Pulmonary artery endothelial cell (primary cell): ENCODE results near the gene ZNF597. TPM values are rescaled to one million over a fixed set of nuclear protein-coding genes. Genes with fewer than 3 reads are reported as not detected.

Source experiments
- DNase-seq: peaks from one replicate; pipeline ENCODE4 v3.0.0-alpha.2; 2011; ENCODE audit warnings: low read depth, low spot score
- total RNA-seq: library from RNA; depleted of rRNA; stranded (reverse); fragments of >200 nt; gene quantifications from 2 replicates; pipeline ENCODE4 v1.2.3, GENCODE V29; 2014

The ZNF597 gene, protein sequence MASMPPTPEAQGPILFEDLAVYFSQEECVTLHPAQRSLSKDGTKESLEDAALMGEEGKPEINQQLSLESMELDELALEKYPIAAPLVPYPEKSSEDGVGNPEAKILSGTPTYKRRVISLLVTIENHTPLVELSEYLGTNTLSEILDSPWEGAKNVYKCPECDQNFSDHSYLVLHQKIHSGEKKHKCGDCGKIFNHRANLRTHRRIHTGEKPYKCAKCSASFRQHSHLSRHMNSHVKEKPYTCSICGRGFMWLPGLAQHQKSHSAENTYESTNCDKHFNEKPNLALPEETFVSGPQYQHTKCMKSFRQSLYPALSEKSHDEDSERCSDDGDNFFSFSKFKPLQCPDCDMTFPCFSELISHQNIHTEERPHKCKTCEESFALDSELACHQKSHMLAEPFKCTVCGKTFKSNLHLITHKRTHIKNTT
- total RNA-seq = 2.2 and 2.9 TPM in 2 replicates

DNA sequence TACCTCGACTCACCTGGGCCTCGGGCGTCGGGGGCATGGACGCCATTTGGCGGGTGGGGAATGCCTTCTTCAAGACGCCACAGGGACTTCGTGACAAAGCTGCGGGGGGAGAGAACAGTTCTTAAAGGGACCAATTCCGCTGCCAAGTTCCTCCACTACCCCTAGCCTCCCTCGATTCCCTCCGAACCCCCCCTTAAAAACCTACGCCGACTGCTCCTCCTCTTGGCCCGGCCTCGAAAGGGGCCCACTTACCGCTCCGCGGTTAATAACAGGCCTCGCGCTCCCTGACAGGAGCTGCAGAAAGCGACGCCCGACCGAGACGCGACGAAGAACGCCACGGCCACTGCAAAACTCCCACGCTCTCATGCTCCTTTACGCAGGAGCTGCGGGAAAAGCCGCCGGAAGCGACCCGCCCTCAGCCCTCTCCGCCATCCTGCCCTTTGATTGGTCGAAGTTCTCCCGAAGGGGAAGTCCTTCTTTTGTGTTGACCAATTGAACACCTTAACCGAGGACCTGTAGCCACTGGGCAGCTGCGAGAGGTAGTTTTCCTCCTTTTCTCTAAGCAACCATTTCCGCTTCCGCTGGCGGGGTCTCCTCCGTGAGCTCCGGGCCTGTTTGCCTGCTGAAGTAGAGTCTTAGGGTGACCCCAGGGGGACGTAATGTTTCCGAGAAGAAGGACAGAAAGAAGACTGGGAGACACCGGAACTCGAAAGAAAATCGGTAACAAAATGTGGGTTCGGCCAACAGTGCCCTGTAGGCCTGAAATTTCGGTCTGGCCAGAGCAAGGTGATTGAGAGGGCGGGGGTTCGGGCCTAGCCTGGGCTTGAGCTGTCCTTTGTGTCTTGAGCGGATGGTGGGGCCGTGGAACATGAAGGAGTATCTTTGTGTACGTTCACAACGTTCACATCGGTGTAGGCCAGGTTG lies at the start of gene ZNF597, which contains the start of gene NAA60:
Gene ZNF597 (minus strand): TSS at position 397 of the 924 bp plus-strand sequence. CDS start 351 bp downstream, at position 46.
Gene NAA60 (plus strand): TSS at position 573 of the 924 bp plus-strand sequence. CDS start 32,548 bp downstream, outside the sequence.
- peak; percentile 84 for DNase-seq

DNA sequence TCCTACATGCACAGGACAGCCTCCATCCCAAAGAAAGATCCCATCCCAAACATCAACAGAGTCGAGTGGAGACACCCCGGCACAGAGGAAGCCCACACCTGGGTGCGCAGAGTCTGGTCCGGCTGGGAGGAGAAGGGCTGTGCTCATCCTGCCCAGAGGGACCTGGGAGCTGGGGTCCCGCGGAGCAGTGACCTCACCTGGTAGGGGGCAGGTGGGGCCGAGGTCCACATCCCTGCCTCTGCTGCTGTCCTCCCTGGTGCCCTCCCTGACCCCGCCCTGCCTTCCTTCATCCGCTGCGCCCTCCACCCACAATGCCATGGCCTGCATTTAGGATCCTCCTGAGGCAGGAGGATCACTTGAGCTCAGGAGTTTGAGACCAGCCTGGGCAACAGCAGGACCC lies 49.1 kb upstream of the ZNF597 start:
- DNase-seq = no peak

DNA sequence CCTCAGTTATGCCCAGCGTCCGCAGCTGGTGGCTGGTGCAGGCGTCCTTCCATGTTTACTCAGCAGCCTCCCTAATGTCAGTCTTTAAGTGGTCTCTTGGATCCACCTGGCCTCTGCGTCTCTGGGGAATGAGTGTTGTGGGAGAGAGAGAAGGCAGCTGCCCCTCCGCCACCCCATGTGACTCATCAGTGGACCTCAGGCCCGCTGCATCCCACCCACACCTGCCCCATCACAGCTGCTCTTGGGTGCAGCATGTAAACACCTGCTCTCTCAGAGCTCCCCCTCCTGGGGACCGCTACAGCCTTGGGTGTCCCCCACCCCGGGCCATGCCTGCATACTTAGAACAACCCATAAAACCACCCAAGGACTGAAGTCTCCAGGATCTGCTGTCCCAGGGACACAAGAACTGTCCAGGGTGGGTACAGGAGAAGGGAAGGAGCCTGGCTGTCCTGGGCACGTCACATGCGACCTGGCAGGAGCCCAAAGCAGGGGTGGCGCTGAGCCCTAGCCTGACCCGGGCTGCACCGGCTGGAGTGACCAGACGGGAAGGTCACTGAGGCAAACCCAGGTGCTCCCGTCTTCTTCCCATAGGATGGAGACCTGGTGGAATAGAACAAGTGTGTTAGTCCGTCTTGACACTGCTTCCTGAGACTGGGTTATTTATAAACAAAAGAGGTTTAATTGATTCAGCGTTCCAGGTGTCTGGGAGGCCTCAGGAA lies 47.8 kb upstream of the ZNF597 start:
- no peak for DNase-seq

DNA sequence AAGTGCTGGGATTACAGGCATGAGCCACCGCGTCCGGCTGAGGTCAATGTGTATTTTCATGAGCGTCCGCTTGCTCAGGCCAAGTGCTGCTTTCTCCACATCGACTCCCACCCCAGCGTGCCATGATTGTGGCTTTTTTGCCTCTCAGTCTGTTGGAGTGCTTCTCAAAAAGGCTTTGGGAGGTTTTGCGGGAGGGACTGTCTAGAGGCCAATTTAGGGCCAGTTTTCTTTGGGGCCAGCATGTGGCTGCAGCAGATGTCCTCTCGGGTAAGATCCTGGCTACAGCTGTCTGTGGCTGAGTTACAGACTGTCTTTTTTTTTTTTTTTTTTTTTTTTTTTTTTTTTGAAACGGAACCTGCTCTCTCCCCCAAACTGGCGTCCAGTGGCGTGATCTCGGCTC lies 45.5 kb upstream of the ZNF597 start:
- no peak for DNase-seq

DNA sequence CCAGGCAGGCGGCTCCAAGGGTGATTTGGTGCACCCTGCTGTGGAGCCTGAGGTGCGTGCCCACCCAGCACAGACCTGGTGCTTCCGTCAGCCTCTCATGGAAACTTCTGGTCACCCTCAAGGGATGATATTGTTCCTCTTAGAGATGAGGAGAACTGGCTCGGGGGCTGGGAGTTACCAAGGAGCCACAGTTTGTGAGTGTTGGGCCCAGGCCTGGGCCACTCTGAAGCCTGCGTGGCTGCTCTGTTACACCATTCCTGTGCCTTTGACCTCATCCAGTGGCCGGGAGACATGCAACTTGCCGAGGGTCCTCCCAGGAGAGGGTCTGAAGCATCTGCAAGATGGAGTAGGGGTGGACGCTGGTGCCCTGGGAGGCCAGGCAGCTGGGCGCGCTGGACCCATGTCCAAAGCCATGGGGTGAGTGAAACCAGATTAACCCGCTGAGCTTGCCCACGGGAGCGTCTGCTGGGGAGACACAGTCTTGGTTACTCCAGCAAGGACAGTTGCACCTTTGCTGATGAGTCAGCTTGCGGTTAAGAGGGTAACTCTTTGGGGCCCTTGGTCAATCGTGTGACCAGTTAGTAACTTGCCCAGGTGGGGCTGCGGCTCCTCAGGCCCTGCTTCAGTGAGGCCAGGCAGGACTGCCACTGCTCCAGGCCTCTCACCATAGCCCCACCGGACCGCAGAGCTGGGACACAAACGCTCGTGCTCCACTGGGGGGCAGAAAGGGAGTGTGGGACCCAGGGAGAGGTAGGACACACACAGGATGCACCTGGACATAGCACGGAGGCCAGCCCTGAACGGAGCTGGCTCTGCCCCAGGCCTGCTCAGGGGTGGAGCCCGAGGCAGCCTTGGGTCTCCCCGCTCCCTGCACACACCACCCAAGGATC lies 44.5 kb upstream of the ZNF597 start:
- DNase-seq = no peak

DNA sequence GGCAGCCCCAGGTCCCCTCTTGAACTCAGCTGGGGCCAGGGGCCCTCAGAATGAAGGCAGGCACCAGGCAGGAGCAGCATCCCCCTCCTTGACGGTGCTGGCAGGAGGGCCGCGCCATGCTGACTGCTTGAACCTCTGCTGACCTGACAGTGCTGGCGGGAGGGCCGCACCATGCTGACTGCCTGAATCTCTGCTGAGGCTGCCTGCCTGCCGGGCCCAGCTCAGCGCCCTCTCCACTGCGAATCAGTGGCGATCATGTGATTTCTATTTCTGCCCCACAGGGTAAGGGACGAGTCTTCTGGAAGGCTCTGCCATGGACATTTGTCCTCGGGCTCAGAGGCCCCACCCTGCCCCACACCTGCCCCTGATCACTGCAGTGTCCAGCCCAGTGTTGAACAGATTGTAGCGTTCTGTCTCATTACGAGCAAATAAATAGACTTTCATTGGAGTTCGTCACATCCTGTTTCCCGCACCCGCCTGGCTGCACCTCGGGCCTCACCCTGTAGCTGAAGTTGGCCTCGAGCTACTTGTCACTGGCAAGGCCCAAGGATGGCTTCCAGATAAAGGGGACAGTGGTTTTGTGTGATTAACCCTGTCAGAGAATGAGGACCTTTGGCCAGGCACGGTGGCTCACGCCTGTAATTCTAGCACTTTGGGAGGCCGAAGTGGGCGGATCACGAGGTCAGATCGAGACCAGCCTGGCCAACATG lies 43.4 kb upstream of the ZNF597 start:
- no peak for DNase-seq

DNA sequence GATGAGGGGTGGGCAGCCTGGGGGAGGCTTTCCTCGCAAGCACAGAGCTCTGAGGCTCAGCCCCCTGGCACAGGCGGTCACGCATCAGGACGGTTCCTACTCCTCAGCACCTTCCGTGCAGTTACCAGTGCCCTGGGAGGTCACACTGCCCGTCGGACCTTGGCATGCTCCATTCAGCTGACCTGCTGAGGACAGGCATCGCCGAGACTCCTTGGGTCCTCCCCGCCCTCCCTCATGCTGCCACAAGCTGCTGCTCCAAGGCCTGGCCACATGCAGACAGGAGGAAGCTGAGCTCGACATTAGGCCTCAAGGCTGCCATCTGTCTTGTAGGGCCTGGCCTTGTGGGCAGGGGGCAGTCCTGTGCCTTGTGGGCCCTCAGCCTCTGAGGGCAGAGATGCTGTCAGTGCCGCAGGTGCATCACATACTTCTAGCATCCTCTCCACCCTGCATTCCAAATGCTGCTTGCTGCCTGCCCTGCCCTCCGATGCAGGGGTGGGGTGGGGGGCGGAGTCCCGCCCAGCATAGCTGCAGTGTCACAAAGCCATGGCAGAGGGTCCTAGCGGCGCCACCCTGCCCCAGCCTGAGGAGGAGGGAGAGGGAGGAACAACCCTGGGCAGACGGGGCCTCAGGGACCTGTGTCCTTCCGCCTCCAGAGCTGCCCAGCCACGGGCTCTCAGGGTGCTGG lies 42.7 kb upstream of the ZNF597 start:
- no peak for DNase-seq

DNA sequence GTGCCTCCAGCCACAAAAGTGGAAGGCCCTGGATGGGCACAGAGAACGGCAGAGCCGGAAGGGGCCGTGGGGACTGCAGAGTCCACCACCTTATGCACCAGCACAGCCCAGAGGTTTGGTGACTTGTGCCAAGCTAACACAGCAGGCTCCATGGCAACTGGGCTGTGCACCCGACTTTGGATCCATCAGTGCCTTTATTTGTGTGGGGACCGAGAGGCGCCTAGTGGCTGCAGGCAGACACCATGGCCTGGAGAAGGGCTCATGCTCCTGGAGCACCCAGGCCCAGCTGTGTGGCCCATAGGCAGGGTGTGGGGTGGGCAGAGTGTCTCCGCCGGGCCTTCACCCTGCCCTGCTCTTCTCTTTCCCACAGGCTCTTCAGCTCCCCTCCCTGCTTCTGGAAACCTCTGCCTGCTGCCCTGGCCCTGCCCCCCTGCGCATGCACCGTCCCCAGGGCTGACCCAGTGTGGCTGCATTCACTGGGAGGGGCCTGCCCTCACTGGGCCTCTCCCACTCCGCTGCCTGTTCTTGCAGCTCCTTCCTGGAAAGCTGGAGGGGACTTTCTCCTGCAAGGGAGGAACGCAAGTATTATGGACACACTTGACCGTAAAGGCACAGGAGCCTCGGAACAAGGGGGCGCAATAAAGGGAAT lies 41.9 kb upstream of the ZNF597 start:
- no peak for DNase-seq

DNA sequence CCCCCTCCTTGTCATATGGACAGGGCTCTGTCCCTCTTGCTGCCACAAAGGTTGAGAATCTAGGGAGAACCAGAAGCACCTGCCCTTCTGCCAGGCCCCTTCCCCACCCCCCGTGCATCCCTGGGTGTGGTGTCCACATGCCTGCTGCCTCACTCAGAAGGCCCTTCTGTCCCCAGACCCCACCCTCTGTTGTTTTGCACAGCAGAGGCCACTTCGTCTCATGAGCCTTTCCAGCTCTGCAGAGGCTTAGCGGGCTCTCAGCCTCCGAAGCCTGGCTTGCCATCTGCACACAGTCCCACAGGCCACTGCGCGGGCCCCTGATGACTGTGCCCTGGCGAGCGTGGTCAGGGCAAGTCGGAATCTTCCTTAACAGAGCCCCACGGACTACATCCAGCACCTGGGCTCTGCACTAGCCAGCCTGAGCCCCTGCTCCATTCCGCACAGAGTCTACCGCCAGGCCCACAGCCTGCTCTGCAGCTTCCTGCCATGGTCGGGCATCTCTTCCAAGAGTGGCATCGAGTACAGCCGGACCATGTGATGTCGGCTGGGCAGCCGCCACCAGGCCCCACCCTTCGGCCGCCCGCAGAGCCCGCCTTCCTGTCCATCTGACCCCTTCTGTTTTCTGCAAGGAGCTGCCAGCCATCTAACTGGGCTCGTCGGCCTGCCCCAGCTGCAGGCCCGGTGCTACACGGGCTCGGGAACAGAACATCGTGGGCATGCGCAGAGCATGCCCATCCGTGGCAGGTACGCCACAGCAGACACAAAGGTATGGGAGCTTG lies 41.2 kb upstream of the ZNF597 start:
- DNase-seq = no peak

DNA sequence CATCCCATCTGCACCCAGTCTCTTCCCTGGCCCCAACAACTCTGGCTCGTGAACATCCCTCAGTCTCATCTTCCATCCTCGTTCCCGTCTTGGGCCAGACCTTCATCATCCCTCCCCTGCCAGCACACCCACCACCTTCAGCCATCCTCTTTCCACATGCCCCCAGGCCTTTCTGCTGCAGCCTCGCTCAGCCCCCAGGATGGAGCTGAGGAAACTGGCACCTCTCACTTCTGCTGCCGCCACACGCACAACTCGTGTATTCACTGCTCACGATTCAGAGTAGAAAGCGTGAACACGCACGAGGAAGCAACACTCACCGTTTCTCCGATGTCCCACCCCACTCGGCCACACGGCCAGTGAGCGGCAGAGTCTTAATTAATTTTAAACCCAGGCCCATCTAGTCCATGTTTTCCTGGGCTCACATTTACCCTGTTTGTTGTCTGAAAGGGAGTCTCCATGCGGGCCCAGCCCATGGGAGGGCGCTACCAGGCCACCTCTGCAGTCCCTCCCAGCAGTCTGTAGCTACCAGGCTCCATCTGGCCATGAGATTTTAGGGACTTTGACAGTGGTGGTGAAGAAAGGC lies 39.4 kb upstream of the ZNF597 start:
- no peak for DNase-seq

DNA sequence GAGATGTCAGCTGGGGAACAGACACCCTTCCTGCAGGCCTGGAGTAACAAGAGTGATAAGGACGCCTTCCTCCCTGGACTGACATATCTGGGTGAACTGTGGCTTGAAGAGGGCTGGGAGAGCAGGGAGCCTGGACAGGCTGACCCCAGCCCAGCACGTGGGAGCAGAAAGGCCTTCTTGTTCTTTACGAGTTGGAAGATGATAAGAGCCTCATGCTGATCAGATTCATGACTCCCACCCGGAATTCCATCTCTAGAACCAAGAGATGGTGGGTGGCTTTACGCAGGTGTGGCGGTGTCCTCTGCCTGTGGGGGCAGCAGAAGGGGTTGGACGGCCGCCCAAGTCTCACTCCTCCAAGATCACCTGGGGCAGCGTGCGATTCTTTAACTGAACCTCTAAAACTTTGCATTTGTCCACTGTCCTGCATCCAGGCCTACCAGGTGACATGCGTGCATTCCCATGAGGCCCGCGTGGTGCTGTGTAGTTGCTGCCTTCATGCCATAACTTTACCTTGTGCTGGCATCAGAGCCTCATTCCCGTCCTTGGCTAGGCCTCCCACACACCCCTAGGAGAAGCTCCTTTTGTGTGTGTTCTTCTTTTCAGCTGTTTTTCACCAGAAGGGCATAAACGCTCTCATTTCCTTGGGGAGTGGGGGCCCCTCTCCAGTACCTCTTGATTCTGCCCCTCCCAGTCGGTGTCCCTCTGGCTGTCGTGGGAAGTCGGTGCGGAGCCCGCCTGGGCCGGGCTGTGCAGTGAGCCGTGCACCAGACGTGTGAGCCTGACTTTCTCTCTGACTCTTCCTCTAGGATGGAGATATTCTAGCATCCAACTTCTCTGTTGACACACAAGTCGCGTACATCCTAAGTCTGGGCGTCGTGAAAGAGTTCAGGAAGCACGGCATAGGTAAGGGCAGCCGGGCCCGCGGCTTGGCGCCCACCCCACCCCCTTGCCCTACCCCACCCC lies 38.7 kb upstream of the ZNF597 start:
- DNase-seq = no peak

DNA sequence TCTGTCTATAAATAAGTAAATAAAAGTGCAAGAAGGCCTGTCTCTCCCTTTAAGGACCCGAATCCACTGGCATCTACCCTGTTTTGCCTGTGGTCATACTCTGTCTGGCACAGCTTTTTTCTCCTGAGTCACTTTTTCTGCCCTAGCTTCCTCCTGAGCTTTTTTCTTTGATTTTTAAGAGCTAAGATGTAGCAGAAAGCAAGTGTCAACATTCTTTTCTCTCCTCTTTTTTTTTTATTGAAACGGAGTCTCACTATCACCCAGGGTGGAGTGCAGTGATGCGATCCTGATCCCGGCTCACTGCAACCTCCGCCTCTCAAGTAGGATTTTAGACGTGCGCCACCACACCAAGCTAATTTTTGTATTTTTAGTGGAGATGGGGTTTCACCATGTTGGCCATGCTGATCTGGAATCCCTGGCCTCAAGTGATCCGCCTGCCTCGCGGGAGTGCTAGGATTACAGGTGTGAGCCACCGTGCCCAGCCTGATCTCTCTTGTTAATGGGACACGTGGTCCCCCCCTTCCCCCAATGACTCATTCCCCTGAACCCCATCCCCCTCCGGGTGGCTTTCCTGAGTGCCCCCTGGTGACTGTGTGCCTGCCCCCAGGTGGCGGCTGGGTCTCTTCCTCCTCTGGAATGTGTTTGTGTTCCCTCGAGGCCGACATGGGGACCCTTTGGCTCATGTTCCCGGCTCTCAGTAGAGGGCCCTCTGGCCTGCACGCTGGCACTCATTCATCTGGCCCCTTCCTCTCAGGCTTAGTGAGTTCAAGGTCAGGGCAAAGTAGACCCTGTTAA lies 37.8 kb upstream of the ZNF597 start:
- no peak for DNase-seq

DNA sequence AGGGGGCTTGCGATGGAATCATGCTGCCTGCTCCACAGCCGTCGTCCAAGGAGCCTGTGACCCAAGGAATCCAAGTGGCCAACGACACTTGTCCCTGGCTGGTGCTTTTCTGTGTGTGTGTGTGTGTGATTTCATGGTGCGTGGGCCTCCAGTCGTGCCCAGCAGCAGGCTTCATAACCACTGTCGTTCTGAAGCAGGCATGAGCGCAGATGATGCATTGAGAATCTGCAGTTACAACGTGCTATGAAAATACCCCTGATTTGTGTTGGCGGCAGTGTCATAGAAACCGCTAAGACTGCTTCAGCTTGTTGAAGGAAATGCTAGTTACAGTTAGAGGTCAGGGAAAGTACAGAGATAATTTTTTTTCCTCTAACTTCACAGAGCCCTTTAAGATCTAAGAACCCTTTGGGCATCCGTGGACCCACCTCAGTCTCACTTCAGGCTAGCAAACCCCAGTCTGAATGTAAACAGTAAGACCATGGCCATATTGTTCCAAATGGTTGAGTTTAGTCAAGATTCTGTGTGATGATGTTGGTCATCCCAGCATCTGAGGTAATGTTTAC lies 36.4 kb upstream of the ZNF597 start:
- no peak for DNase-seq

DNA sequence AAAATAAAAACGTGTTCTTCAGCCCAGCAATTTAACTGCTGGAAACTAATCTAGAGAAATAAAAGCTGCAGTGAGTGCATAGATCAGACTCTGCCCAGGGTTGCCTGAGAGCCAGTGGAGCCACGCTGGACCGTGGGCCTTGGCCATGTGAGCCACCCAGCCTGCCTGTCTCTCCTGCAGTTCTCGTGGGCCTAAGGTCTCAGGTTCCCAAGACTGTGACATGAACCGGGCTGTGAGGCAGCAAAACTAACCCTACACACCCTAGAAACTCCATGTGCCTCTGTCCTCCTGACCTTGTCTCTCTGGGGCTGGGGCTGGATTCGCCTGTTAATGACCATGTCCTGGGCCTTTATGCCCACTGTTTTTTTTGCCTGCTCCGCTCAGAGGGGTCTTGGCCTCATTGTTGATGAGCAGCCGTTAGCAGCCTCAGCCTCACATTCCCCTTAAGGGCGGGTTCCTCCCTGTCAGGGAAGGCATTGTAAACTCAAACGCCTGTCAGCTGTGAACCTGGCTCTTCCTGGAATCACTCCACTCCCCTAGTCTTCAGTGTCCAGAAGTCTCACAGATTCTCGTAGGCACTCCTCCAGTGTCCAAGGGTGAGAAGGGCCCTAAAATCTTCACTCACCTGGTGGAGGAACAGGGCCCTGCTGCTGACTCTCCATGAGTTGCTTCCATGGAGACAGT lies 35.1 kb upstream of the ZNF597 start:
- no peak for DNase-seq

DNA sequence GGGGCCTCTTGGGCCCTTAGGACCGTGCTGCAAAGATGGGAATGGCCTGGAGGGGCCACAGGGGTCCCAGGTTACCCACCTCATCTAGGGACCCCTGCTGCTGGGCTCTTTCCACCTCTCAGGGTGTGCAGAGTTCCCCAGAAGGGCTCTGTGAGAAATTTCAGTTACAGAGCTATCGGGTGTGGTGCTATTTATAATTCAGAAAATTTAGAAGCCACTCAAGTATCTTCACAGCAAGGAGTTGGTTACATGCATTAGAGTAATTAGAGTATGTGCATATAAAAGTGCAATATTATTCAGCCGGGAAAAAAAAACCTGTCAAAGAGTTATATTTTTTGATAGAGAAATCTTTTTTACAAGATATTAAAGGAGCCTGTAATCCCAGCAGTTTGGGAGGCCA lies 33.1 kb upstream of the ZNF597 start:
- no peak for DNase-seq
